Activated CD8-positive, alpha-beta T cell treated with anti-CD3 and anti-CD28 coated beads for 36 hours (primary cell): Measurements from ENCODE around the gene PRKAG2. TPM values are rescaled to one million over a fixed set of nuclear protein-coding genes. Genes with fewer than 3 reads are reported as not detected.

Source experiments
- ATAC-seq: fragments of 200-7000 bp; cut with Tn5 transposase; one replicate; pipeline ENCODE4 v1.10.0; 2021; ENCODE audit warnings: mild to moderate bottlenecking, moderate library complexity
- CTCF ChIA-PET: fragments of 350-600 bp; sonication (Branson Sonifier 250); formaldehyde crosslinking; loops from one replicate; lab custom pipeline; 2021; ENCODE audit warnings: antibody characterized with exemption; lab: Charles Lee
- POLR2A ChIA-PET: fragments of 350-600 bp; sonication (Branson Sonifier 250); formaldehyde crosslinking; loops from one replicate; lab custom pipeline; 2021; ENCODE audit warnings: antibody characterized with exemption; lab: Charles Lee
- DNase-seq: peaks from one replicate; pipeline ENCODE4 v3.0.0-alpha.2; 2020
- H3K27ac Mint-ChIP-seq: one replicate; pipeline ENCODE4 v1.8.0; 2021; ENCODE audit warnings: mild to moderate bottlenecking, mixed read lengths
- H3K27me3 Mint-ChIP-seq: one replicate; pipeline ENCODE4 v1.8.0; 2021; ENCODE audit warnings: mixed read lengths
- H3K36me3 Mint-ChIP-seq: one replicate; pipeline ENCODE4 v1.8.0; 2021; ENCODE audit warnings: low read depth, mixed read lengths
- H3K4me1 Mint-ChIP-seq: one replicate; pipeline ENCODE4 v1.8.0; 2021; ENCODE audit warnings: low read depth, mixed read lengths
- H3K4me3 Mint-ChIP-seq: one replicate; pipeline ENCODE4 v1.8.0; 2021; ENCODE audit warnings: mild to moderate bottlenecking, moderate library complexity, mixed read lengths
- H3K9me3 Mint-ChIP-seq: one replicate; pipeline ENCODE4 v1.8.0; 2021; ENCODE audit warnings: mixed read lengths
- CTCF ChIP-seq: fragments of 200-600 bp; IDR thresholded peaks from one replicate; pipeline ENCODE4 v1.8.0; 2022; ENCODE audit warnings: antibody characterized with exemption, mild to moderate bottlenecking
- intact Hi-C: fragments of 100-400 bp; cut with micrococcal nuclease; formaldehyde crosslinking; loops from one replicate; pipeline ENCODE4 v1.10.0; 2022
- total RNA-seq, 2 experiments: library from RNA; stranded (reverse); gene quantifications; one replicate each; pipeline ENCODE4 v1.2.3, GENCODE V29; 2021

The PRKAG2 gene
- total RNA-seq, 2 experiments from 2014 or later, result 17.0 to 19.2 TPM

- TF ChIP-seq CTCF, result no peak
- H3K27me3 Mint-ChIP-seq, result no peaks in the 10 kb centered on the region
- intact Hi-C loops, result loop anchor here (5.0 kb wide), 1 partner anchor 197 kb away; no protein-coding TSS in a partner anchor
- H3K36me3 Mint-ChIP-seq, result peaks cover 19% of the 10 kb centered on the region
- ATAC-seq (no peak), DNase-seq (no peak)
- peaks cover 5% of the 10 kb centered on the region for H3K9me3 Mint-ChIP-seq
- H3K4me3 Mint-ChIP-seq, result no peak overlapping the region
- POLR2A ChIA-PET, result no interaction called here
- CTCF ChIA-PET, result interaction anchor here (1.2 kb wide), 1 partner anchor 144 kb away, joined by 3 read pairs; no protein-coding TSS in a partner anchor
- H3K27ac Mint-ChIP-seq, result no peak overlapping the region
- H3K4me1 Mint-ChIP-seq, result peaks cover 48% of the 10 kb centered on the region
Measured at GRCh38 chr7:151764056-151764920, 112.6 kb downstream of the PRKAG2 start.

GRCh38 chr7:151763420-151763984 lies 113.4 kb downstream of the PRKAG2 start:
- ChIA-PET CTCF (interaction anchor here (1.2 to 8.1 kb wide), 3 partner anchors 9 to 143 kb away, joined by 3 to 87 read pairs (median 4); no protein-coding TSS in a partner anchor), POLR2A (no interaction called here)
- Mint-ChIP-seq H3K4me3 (no peak overlapping the region), H3K9me3 (peaks cover 5% of the 10 kb centered on the region), H3K27me3 (no peaks in the 10 kb centered on the region), H3K4me1 (peaks cover 40% of the 10 kb centered on the region), H3K36me3 (peaks cover 19% of the 10 kb centered on the region), H3K27ac (no peak overlapping the region)
- ATAC-seq (no peak), DNase-seq (no peak)
- intact Hi-C loops, result loop anchor here (5.0 kb wide), 1 partner anchor 196 kb away; no protein-coding TSS in a partner anchor
- TF ChIP-seq CTCF, result no peak

GRCh38 chr7:151762583-151763245 lies 114.2 kb downstream of the PRKAG2 start:
- Mint-ChIP-seq H3K4me3 (no peak overlapping the region), H3K27ac (no peak overlapping the region), H3K9me3 (peaks cover 5% of the 10 kb centered on the region), H3K27me3 (no peaks in the 10 kb centered on the region), H3K36me3 (peaks cover 19% of the 10 kb centered on the region), H3K4me1 (peaks cover 33% of the 10 kb centered on the region)
- CTCF ChIA-PET, result interaction anchor here (1.1 to 8.1 kb wide), 3 partner anchors 8 to 20 kb away, joined by 3 to 87 read pairs (median 4); no protein-coding TSS in a partner anchor
- ATAC-seq (no peak), DNase-seq (no peak)
- intact Hi-C loops, result loop anchor here (5.0 kb wide), 1 partner anchor 195 kb away; no protein-coding TSS in a partner anchor
- no peak for TF ChIP-seq CTCF
- POLR2A ChIA-PET, result no interaction called here

- intact Hi-C loops, result loop anchor here (5.0 kb wide), 1 partner anchor 195 kb away; no protein-coding TSS in a partner anchor
- DNase-seq (no peak), ATAC-seq (no peak)
- Mint-ChIP-seq H3K27me3 (no peaks in the 10 kb centered on the region), H3K36me3 (peaks cover 17% of the 10 kb centered on the region), H3K4me3 (no peak overlapping the region), H3K27ac (no peak overlapping the region), H3K4me1 (peaks cover 25% of the 10 kb centered on the region), H3K9me3 (peaks cover 5% of the 10 kb centered on the region)
- POLR2A ChIA-PET, result no interaction called here
- TF ChIP-seq CTCF, result no peak
- CTCF ChIA-PET, result interaction anchor here (1.0 to 8.1 kb wide), 3 partner anchors 9 to 21 kb away, joined by 3 to 87 read pairs (median 4); no protein-coding TSS in a partner anchor
Measured at GRCh38 chr7:151761957-151762356, 115.0 kb downstream of the PRKAG2 start.
